ENCODE measurements around the gene DNAAF3.
"Not testable (repeated sequence)": the region's sequence is repeated elsewhere in the genome, so short reads cannot be mapped to it uniquely, and the experiment has no call there.

The DNAAF3 gene

GRCh38 chr19:55160128-55160985 is 6.1 kb downstream of the DNAAF3 start:
- no peak overlapping the region for H3K4me3 ChIP-seq (ENCODE audit: low read length)
- WGBS: 5% methylated on average over 32 of the region's 33 CpGs
- no peak overlapping the region for H3K9ac ChIP-seq (ENCODE audit: low read depth, low read length)

GRCh38 chr19:55158848-55159749 is 7.3 kb downstream of the DNAAF3 start:
- 56% methylated on average over 18 of the region's 18 CpGs for WGBS
- peaks cover 15% of the 10 kb centered on the region for H3K4me1 ChIP-seq (ENCODE audit: insufficient read depth, low read length)
- no peaks in the 10 kb centered on the region for H3K36me3 ChIP-seq (ENCODE audit: insufficient read depth, low read length)
- peaks cover 11% of the 10 kb centered on the region; the same call in 1 of the 2 replicates for H3K27me3 ChIP-seq (ENCODE audit: insufficient read depth, low read length)
- H3K4me3 ChIP-seq (ENCODE audit: low read length): no peak overlapping the region
- no peak overlapping the region for H3K9ac ChIP-seq (ENCODE audit: low read depth, low read length)
- no peak overlapping the region for H3K27ac ChIP-seq (ENCODE audit: low read depth, low read length)
- no peaks in the 10 kb centered on the region for H3K9me3 ChIP-seq (ENCODE audit: insufficient read depth, low read depth, low read length)

More at GRCh38 chr19:55160128-55160985, 6.1 kb downstream of the DNAAF3 start:
- Histone ChIP-seq H3K27ac (ENCODE audit: low read depth, low read length) (no peak overlapping the region), H3K27me3 (ENCODE audit: insufficient read depth, low read length) (peaks cover 11% of the 10 kb centered on the region; the same call in 1 of the 2 replicates), H3K36me3 (ENCODE audit: insufficient read depth, low read length) (no peaks in the 10 kb centered on the region), H3K4me1 (ENCODE audit: insufficient read depth, low read length) (peaks cover 15% of the 10 kb centered on the region), H3K9me3 (ENCODE audit: insufficient read depth, low read depth, low read length) (no peaks in the 10 kb centered on the region)

GRCh38 chr19:55158423-55158822 is 8.0 kb downstream of the DNAAF3 start:
- H3K9ac ChIP-seq (ENCODE audit: low read depth, low read length): no peak overlapping the region
- 0 out of 2 replicates have a peak, but pooled peaks cover 5% of the 10 kb centered on the region for H3K36me3 ChIP-seq (ENCODE audit: insufficient read depth, low read length)
- H3K27ac ChIP-seq (ENCODE audit: low read depth, low read length): no peak overlapping the region
- H3K9me3 ChIP-seq (ENCODE audit: insufficient read depth, low read depth, low read length): no peaks in the 10 kb centered on the region
- peaks cover 15% of the 10 kb centered on the region for H3K4me1 ChIP-seq (ENCODE audit: insufficient read depth, low read length)
- no peak overlapping the region for H3K4me3 ChIP-seq (ENCODE audit: low read length)
- 82% methylated on average over 4 of the region's 4 CpGs for whole genome bisulfite sequencing
- H3K27me3 ChIP-seq (ENCODE audit: insufficient read depth, low read length): peaks cover 11% of the 10 kb centered on the region; the same call in 1 of the 2 replicates

- WGBS: 80% methylated on average over 39 of the region's 39 CpGs
- Histone ChIP-seq H3K36me3 (ENCODE audit: insufficient read depth, low read length) (peaks cover 9% of the 10 kb centered on the region; the same call in 1 of the 2 replicates), H3K27ac (ENCODE audit: low read depth, low read length) (no peak within 1 kb of the TSS), H3K9ac (ENCODE audit: low read depth, low read length) (peak within 1 kb of the TSS; percentile 5; the same call in 1 of the 2 replicates), H3K4me3 (ENCODE audit: low read length) (peak within 1 kb of the TSS; percentile 54), H3K9me3 (ENCODE audit: insufficient read depth, low read depth, low read length) (no peaks in the 10 kb centered on the region), H3K4me1 (ENCODE audit: insufficient read depth, low read length) (peaks cover 15% of the 10 kb centered on the region), H3K27me3 (ENCODE audit: insufficient read depth, low read length) (peaks cover 11% of the 10 kb centered on the region; the same call in 1 of the 2 replicates)
Measured at GRCh38 chr19:55157064-55157908, 9.1 kb downstream of the DNAAF3 start, which contains the start of gene TNNI3. Gene TNNI3 (minus strand): TSS chr19:55157732. CDS start chr19:55157589, 143 bp downstream.

GRCh38 chr19:55156202-55157063 is 10.0 kb downstream of the DNAAF3 start:
- H3K9me3 ChIP-seq (ENCODE audit: insufficient read depth, low read depth, low read length): no peaks in the 10 kb centered on the region
- peak overlapping the region; percentile 67 for H3K9ac ChIP-seq (ENCODE audit: low read depth, low read length)
- H3K27me3 ChIP-seq (ENCODE audit: insufficient read depth, low read length): peaks cover 5% of the 10 kb centered on the region; the same call in 1 of the 2 replicates
- H3K4me1 ChIP-seq (ENCODE audit: insufficient read depth, low read length): peaks cover 15% of the 10 kb centered on the region
- H3K27ac ChIP-seq (ENCODE audit: low read depth, low read length): no peak overlapping the region
- peak overlapping the region; percentile 54 for H3K4me3 ChIP-seq (ENCODE audit: low read length)
- WGBS: 34% methylated on average over 51 of the region's 52 CpGs
- H3K36me3 ChIP-seq (ENCODE audit: insufficient read depth, low read length): peaks cover 9% of the 10 kb centered on the region; the same call in 1 of the 2 replicates

- WGBS: 36% methylated on average over 5 of the region's 5 CpGs
- peak overlapping the region; percentile 67 for H3K9ac ChIP-seq (ENCODE audit: low read depth, low read length)
- not testable (repeated sequence) for H3K27ac ChIP-seq (ENCODE audit: low read depth, low read length); H3K9me3 ChIP-seq (ENCODE audit: insufficient read depth, low read depth, low read length); H3K27me3 ChIP-seq (ENCODE audit: insufficient read depth, low read length); H3K36me3 ChIP-seq (ENCODE audit: insufficient read depth, low read length)
- peaks cover 15% of the 10 kb centered on the region for H3K4me1 ChIP-seq (ENCODE audit: insufficient read depth, low read length)
- H3K4me3 ChIP-seq (ENCODE audit: low read length): peak overlapping the region; percentile 54
Measured at GRCh38 chr19:55155784-55156183, 10.6 kb downstream of the DNAAF3 start.

GRCh38 chr19:55153652-55154264 is 12.7 kb downstream of the DNAAF3 start:
- H3K4me1 ChIP-seq (ENCODE audit: insufficient read depth, low read length): peaks cover 13% of the 10 kb centered on the region
- no peak overlapping the region for H3K9ac ChIP-seq (ENCODE audit: low read depth, low read length)
- WGBS: 92% methylated on average over 10 of the region's 12 CpGs
- peaks cover 9% of the 10 kb centered on the region; the same call in 1 of the 2 replicates for H3K36me3 ChIP-seq (ENCODE audit: insufficient read depth, low read length)
- H3K27ac ChIP-seq (ENCODE audit: low read depth, low read length): no peak overlapping the region
- no peak overlapping the region for H3K4me3 ChIP-seq (ENCODE audit: low read length)
- no peaks in the 10 kb centered on the region; the same call in 1 of the 2 replicates for H3K27me3 ChIP-seq (ENCODE audit: insufficient read depth, low read length)
- H3K9me3 ChIP-seq (ENCODE audit: insufficient read depth, low read depth, low read length): no peaks in the 10 kb centered on the region

GRCh38 chr19:55152017-55152416 is 14.4 kb downstream of the DNAAF3 start:
- Histone ChIP-seq H3K4me3 (ENCODE audit: low read length) (no peak overlapping the region), H3K36me3 (ENCODE audit: insufficient read depth, low read length) (peaks cover 9% of the 10 kb centered on the region; the same call in 1 of the 2 replicates), H3K4me1 (ENCODE audit: insufficient read depth, low read length) (peaks cover 20% of the 10 kb centered on the region), H3K9ac (ENCODE audit: low read depth, low read length) (no peak overlapping the region), H3K27ac (ENCODE audit: low read depth, low read length) (no peak overlapping the region), H3K9me3 (ENCODE audit: insufficient read depth, low read depth, low read length) (no peaks in the 10 kb centered on the region), H3K27me3 (ENCODE audit: insufficient read depth, low read length) (no peaks in the 10 kb centered on the region; the same call in 1 of the 2 replicates)
